ENCODE measurements around the gene MYO19. TPM values are rescaled to one million over a fixed set of nuclear protein-coding genes. Genes with fewer than 3 reads are reported as not detected.

The MYO19 gene
- total and polyA plus RNA-seq, 2 of the 8 experiments (the other 6 are each of a cell fraction or from before 2014, with no cell fraction given): 126 to 163 TPM

GRCh38 chr17:36504156-36504545 is 30.5 kb downstream of the MYO19 start (continued):
- no peak for TF ChIP-seq CHD7 (IDR thresholded peaks at IDR 0.05; ENCODE audit: insufficient replicate concordance, low read length)
- TF ChIP-seq RXRA (IDR thresholded peaks at IDR 0.05; ENCODE audit: insufficient read depth, low read depth, low read length): no peak
- no peak for TF ChIP-seq JUN (IDR thresholded peaks at IDR 0.05; ENCODE audit: low read depth, low read length)
- no peak for TF ChIP-seq E2F6 (IDR thresholded peaks at IDR 0.05)
- TF ChIP-seq RBBP5 (IDR thresholded peaks at IDR 0.05; ENCODE audit: borderline replicate concordance, low read depth, low read length): no peak
- TF ChIP-seq CHD1 (IDR thresholded peaks at IDR 0.05; ENCODE audit: low read depth, low read length): no peak
- TF ChIP-seq EZH2 (IDR thresholded peaks at IDR 0.05; ENCODE audit: low read depth, low read length, severe bottlenecking): no peak
- TF ChIP-seq SP2 (IDR thresholded peaks at IDR 0.05; ENCODE audit: low read length): no peak
- no peak for TF ChIP-seq TCF12 (IDR thresholded peaks at IDR 0.05; ENCODE audit: low read depth, low read length)
- TF ChIP-seq RNF2 (IDR thresholded peaks at IDR 0.05; ENCODE audit: borderline replicate concordance, low read depth, low read length, missing control alignments, poor library complexity, severe bottlenecking): no peak
- TF ChIP-seq PHF8 (conservative IDR thresholded peaks at IDR 0.05; ENCODE audit: low read depth, low read length): no peak

All from H1 (cell line).